GM12878 (cell line): ENCODE results near the gene ERC1. TPM values are rescaled to one million over a fixed set of nuclear protein-coding genes. Genes with fewer than 3 reads are reported as not detected.
A peak's percentile ranks its signal among the peaks of the same experiment; 100 is the strongest.

Experiments used
- ATAC-seq: fragments of 200-7000 bp; cut with Tn5 transposase; 3 replicates; pipeline ENCODE4 v1.9.1; 2020; ENCODE audit warnings: mild to moderate bottlenecking, moderate library complexity
- BruUV-seq: library from RNA; stranded (reverse); fragments of 400-500 nt; replicated peaks from 2 replicates; lab custom pipeline; 2021; lab: Mats Ljungman, UMichigan
- CTCF ChIA-PET: fragments of 300-600 bp; sonication (Branson Sonifier 250); formaldehyde crosslinking; extraction: SDS; loops from one replicate; lab custom pipeline; 2021; ENCODE audit warnings: inconsistent platforms; lab: Yijun Ruan, JAX
- POLR2A ChIA-PET: fragments of 350-600 bp; formaldehyde crosslinking; extraction: SDS; loops from one replicate; lab custom pipeline; 2021; ENCODE audit warnings: inconsistent platforms; lab: Charles Lee
- RAD21 ChIA-PET: fragments of 300-600 bp; sonication (Branson Sonifier 250); formaldehyde crosslinking; loops from one replicate; lab custom pipeline; 2023; ENCODE audit warnings: antibody characterized with exemption; ENCODE audit not compliant: unreplicated experiment; lab: Charles Lee
- SMC1A ChIA-PET: fragments of 300-600 bp; sonication (Branson Sonifier 250); formaldehyde crosslinking; loops from one replicate; lab custom pipeline; 2023; ENCODE audit not compliant: unreplicated experiment, uncharacterized antibody; lab: Charles Lee
- DNase-seq: peaks from one replicate; pipeline ENCODE4 v3.0.0-alpha.2; 2011; ENCODE audit warnings: low read depth, low spot score
- FAIRE-seq: peaks from 3 replicates; lab custom pipeline; 2011; peaks lifted over from hg19 to GRCh38; lab: Jason Lieb, UNC
- H2AFZ ChIP-seq: 2 replicates; pipeline ENCODE4 v1.6.0; 2011; ENCODE audit warnings: low read depth, low read length, control low read depth; ENCODE audit not compliant: control insufficient read depth
- H3K27ac ChIP-seq: 2 replicates; pipeline ENCODE4 v1.5.1; 2011; ENCODE audit warnings: control low read depth; ENCODE audit not compliant: control insufficient read depth, insufficient read depth
- H3K27me3 ChIP-seq, 2 experiments: replicated peaks in 1 of 2; 2 replicates each; pipeline versions ENCODE4 v1.6.0 to v1.6.1; 2011; ENCODE audit warnings: low read length in 1 of 2; ENCODE audit not compliant: control insufficient read depth in 2 of 2, insufficient read depth in 2 of 2
- H3K36me3 ChIP-seq, 2 experiments: 2 replicates each; pipeline ENCODE4 v1.5.1; 2011; ENCODE audit warnings: low read length in 1 of 2; ENCODE audit not compliant: control insufficient read depth in 2 of 2, insufficient read depth in 2 of 2
- H3K4me1 ChIP-seq: 2 replicates; pipeline ENCODE4 v1.6.1; 2011; ENCODE audit warnings: mild to moderate bottlenecking, low read length, moderate library complexity, mixed read lengths; ENCODE audit not compliant: control insufficient read depth, insufficient read depth
- H3K4me2 ChIP-seq: 2 replicates; pipeline ENCODE4 v1.6.0; 2011; ENCODE audit warnings: control low read depth; ENCODE audit not compliant: control insufficient read depth, insufficient read depth
- H3K4me3 ChIP-seq: fragments of 200-600 bp; sonication (generic); 2 replicates; pipeline ENCODE4 v1.5.1; 2016
- H3K79me2 ChIP-seq: 2 replicates; pipeline ENCODE4 v1.6.0; 2011; ENCODE audit warnings: low read length; ENCODE audit not compliant: control insufficient read depth, insufficient read depth
- H3K9ac ChIP-seq: 2 replicates; pipeline ENCODE4 v1.8.0; 2011; ENCODE audit warnings: low read length, control low read depth, mixed read lengths; ENCODE audit not compliant: control insufficient read depth, insufficient read depth
- H3K9me3 ChIP-seq: replicated peaks from 3 replicates; pipeline ENCODE4 v1.5.1; 2011; ENCODE audit warnings: mild to moderate bottlenecking, low read length; ENCODE audit not compliant: control insufficient read depth, insufficient read depth
- H4K20me1 ChIP-seq: 2 replicates; pipeline ENCODE4 v1.6.0; 2011; ENCODE audit not compliant: control insufficient read depth, insufficient read depth
- BHLHE40 ChIP-seq, 2 experiments: fragments of 450-650 bp in 1 of 2; IDR thresholded peaks; 2 replicates each; pipeline ENCODE4 v1.6.1; 2011 to 2017; ENCODE audit warnings: low read depth in 2 of 2, borderline replicate concordance in 1 of 2, improper control_type of control experiment in 1 of 2, low read length in 1 of 2, mild to moderate bottlenecking in 1 of 2
- CBX5 ChIP-seq: sonication (generic); IDR thresholded peaks from 2 replicates; pipeline ENCODE4 v1.6.1; 2016; ENCODE audit warnings: low read depth, moderate library complexity, mild to moderate bottlenecking, inconsistent platforms
- ESRRA ChIP-seq: IDR thresholded peaks from 2 replicates; pipeline ENCODE4 v1.6.1; 2012; ENCODE audit warnings: mild to moderate bottlenecking, low read length, improper control_type of control experiment
- NR2C2 ChIP-seq: IDR thresholded peaks from 2 replicates; pipeline ENCODE4 v1.6.1; 2011; ENCODE audit warnings: borderline replicate concordance, low read depth; ENCODE audit not compliant: control insufficient read depth, insufficient read length
- SUPT20H ChIP-seq: IDR thresholded peaks from 2 replicates; pipeline ENCODE4 v1.6.1; 2011; ENCODE audit warnings: low read depth, mild to moderate bottlenecking, low read length, moderate library complexity, borderline replicate concordance; ENCODE audit not compliant: control insufficient read depth
- TCF7 ChIP-seq: IDR thresholded peaks from 2 replicates; pipeline ENCODE4 v1.6.1; 2014; ENCODE audit warnings: antibody characterized with exemption, borderline replicate concordance
- ZSCAN29 ChIP-seq: fragments of 450-650 bp; IDR thresholded peaks from 2 replicates; pipeline ENCODE4 v1.6.1; 2017; ENCODE audit warnings: mild to moderate bottlenecking, moderate library complexity
- WGBS: methylation state at CpG from one replicate; pipeline ENCODE4 v1.1.6; 2016; ENCODE audit warnings: low lambda C conversion rate; ENCODE audit not compliant: insufficient replicate concordance, insufficient coverage; ENCODE audit errors: missing lambda C conversion rate; 5-methylcytosine and 5-hydroxymethylcytosine counted together
- in situ Hi-C: fragments of 300-500 bp; cut with MboI; formaldehyde crosslinking; loops from 9 replicates; pipeline ENCODE4 v1.14.3; 2018; ENCODE audit warnings: mixed read lengths
- intact Hi-C: fragments of 100-400 bp; cut with micrococcal nuclease; formaldehyde crosslinking; loops from one replicate; pipeline ENCODE4 v1.14.2; 2022; ENCODE audit not compliant: unreplicated experiment
- polyA plus RNA-seq, 11 experiments: library from polyadenylated mRNA; depleted of rRNA in 4 of 11; unstranded in 6 of 11; stranded (reverse) in 5 of 11; fragments of >200 nt; fragmentation: Nextera tagmentation in 4 of 11; fragmentation: Illumina TruSeq in 1 of 11; extraction: Ambion mirVana in 4 of 11; extraction: Trizol in 1 of 11; gene quantifications; 1 replicate in 1 of 11; 2 replicates in 10 of 11; pipeline versions ENCODE4 v1.2.1 to v1.2.3, GENCODE V29; 2011 to 2016; ENCODE audit warnings: inconsistent platforms in 2 of 11, missing spikeins in 2 of 11, low read depth in 1 of 11
- total RNA-seq, 4 experiments: library from RNA; depleted of rRNA in 3 of 4; stranded (reverse); fragments of >200 nt in 3 of 4; fragmentation: Illumina TruSeq in 1 of 4; extraction: Trizol in 1 of 4; gene quantifications; 2 replicates each; pipeline versions ENCODE4 v1.2.1 to v1.2.3, GENCODE V29; 2013 to 2021
- TF ChIP-seq, protein P1 (sequence below): IDR thresholded peaks from 2 replicates; pipeline ENCODE4 v1.6.1; 2011; ENCODE audit warnings: low read depth, low read length, improper control_type of control experiment, borderline replicate concordance
- TF ChIP-seq, protein P2 (sequence below): fragments of 450-650 bp; IDR thresholded peaks from 2 replicates; pipeline ENCODE4 v1.6.1; 2017; ENCODE audit warnings: mild to moderate bottlenecking, moderate library complexity
- TF ChIP-seq, protein P3 (sequence below): IDR thresholded peaks from 2 replicates; pipeline ENCODE4 v1.6.1; 2011; ENCODE audit warnings: borderline replicate concordance, low read depth, mild to moderate bottlenecking, moderate library complexity, mixed read lengths, low read length; ENCODE audit not compliant: insufficient read depth; ENCODE audit errors: extremely low read length
- TF ChIP-seq, protein P4 (sequence below): IDR thresholded peaks from 2 replicates; pipeline ENCODE4 v1.6.1; 2011; ENCODE audit warnings: borderline replicate concordance, low read depth, mild to moderate bottlenecking, moderate library complexity, low read length; ENCODE audit not compliant: insufficient read depth, poor library complexity, severe bottlenecking
- TF ChIP-seq, protein P5 (sequence below): fragments of 450-650 bp; IDR thresholded peaks from 2 replicates; pipeline ENCODE4 v1.6.1; 2017; ENCODE audit warnings: mild to moderate bottlenecking, low read depth, inconsistent platforms; ENCODE audit not compliant: poor library complexity, severe bottlenecking

The ERC1 gene
- total and polyA plus RNA-seq, 10 of the 15 experiments (the other 5 are each of a cell fraction or from before 2014, with no cell fraction given), result 0.75 to 8.0 (median 5.0) TPM

DNA sequence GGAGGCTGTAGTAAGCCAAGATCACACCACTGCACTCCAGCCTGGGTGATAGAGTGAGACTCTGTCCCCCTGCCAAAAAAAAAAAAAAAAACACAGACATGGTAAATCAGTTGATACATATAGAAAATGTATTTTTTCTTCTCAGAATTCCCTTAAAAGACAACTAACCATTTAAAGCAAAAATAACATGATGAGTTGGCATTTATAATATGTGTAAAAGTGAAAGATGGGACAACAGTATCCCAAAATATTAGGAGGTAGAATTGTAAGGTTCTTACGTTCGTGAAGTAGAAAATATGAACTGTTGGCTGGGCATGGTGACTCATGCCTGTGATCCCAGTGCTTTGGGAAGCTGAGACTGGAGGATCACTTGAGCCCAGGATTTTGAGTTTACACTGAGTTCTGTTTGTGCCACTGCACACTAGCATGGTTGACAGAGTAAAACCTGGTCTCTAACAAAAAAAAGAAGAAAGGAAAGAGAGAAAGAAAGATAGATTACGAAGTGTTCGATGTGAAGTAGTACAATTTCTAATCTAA, 306.7 kb downstream of the ERC1 start:
- ATAC-seq, result no peak
- no peaks in the 10 kb centered on the region for H3K27me3 ChIP-seq
- no peaks in the 10 kb centered on the region for H3K79me2 ChIP-seq
- no peak overlapping the region for H3K4me3 ChIP-seq
- no peaks in the 10 kb centered on the region for H3K9me3 ChIP-seq
- no peak overlapping the region for H3K27ac ChIP-seq
- intact Hi-C loops, result no loop called here
- H3K4me1 ChIP-seq, result no peaks in the 10 kb centered on the region
- no TSS peak for BruUV-seq
- RAD21 ChIA-PET, result no interaction called here
- in situ Hi-C loops, result no loop called here
- CTCF ChIA-PET, result interaction anchor here (1.6 kb wide), 1 partner anchor 180 kb away, joined by 6 read pairs; no protein-coding TSS in a partner anchor
- 68% methylated on average over 4 of the region's 4 CpGs for WGBS
- no peak for DNase-seq
- H3K4me2 ChIP-seq, result no peak overlapping the region
- H3K36me3 ChIP-seq, result no peaks in the 10 kb centered on the region
- H4K20me1 ChIP-seq, result no peaks in the 10 kb centered on the region
- no peak overlapping the region for H2AFZ ChIP-seq
- POLR2A ChIA-PET, result interaction anchor here (1.3 kb wide), 1 partner anchor 10 kb away, joined by 3 read pairs; no protein-coding TSS in a partner anchor
- no peak overlapping the region for H3K9ac ChIP-seq
- TF ChIP-seq, protein P1, sequence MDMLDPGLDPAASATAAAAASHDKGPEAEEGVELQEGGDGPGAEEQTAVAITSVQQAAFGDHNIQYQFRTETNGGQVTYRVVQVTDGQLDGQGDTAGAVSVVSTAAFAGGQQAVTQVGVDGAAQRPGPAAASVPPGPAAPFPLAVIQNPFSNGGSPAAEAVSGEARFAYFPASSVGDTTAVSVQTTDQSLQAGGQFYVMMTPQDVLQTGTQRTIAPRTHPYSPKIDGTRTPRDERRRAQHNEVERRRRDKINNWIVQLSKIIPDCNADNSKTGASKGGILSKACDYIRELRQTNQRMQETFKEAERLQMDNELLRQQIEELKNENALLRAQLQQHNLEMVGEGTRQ, result no peak
- TF ChIP-seq, protein P2, sequence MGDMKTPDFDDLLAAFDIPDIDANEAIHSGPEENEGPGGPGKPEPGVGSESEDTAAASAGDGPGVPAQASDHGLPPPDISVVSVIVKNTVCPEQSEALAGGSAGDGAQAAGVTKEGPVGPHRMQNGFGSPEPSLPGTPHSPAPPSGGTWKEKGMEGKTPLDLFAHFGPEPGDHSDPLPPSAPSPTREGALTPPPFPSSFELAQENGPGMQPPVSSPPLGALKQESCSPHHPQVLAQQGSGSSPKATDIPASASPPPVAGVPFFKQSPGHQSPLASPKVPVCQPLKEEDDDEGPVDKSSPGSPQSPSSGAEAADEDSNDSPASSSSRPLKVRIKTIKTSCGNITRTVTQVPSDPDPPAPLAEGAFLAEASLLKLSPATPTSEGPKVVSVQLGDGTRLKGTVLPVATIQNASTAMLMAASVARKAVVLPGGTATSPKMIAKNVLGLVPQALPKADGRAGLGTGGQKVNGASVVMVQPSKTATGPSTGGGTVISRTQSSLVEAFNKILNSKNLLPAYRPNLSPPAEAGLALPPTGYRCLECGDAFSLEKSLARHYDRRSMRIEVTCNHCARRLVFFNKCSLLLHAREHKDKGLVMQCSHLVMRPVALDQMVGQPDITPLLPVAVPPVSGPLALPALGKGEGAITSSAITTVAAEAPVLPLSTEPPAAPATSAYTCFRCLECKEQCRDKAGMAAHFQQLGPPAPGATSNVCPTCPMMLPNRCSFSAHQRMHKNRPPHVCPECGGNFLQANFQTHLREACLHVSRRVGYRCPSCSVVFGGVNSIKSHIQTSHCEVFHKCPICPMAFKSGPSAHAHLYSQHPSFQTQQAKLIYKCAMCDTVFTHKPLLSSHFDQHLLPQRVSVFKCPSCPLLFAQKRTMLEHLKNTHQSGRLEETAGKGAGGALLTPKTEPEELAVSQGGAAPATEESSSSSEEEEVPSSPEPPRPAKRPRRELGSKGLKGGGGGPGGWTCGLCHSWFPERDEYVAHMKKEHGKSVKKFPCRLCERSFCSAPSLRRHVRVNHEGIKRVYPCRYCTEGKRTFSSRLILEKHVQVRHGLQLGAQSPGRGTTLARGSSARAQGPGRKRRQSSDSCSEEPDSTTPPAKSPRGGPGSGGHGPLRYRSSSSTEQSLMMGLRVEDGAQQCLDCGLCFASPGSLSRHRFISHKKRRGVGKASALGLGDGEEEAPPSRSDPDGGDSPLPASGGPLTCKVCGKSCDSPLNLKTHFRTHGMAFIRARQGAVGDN, result no peak
- no peak for TF ChIP-seq SUPT20H
- TF ChIP-seq, protein P3, sequence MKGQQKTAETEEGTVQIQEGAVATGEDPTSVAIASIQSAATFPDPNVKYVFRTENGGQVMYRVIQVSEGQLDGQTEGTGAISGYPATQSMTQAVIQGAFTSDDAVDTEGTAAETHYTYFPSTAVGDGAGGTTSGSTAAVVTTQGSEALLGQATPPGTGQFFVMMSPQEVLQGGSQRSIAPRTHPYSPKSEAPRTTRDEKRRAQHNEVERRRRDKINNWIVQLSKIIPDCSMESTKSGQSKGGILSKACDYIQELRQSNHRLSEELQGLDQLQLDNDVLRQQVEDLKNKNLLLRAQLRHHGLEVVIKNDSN, result no peak
- TF ChIP-seq, protein P4, sequence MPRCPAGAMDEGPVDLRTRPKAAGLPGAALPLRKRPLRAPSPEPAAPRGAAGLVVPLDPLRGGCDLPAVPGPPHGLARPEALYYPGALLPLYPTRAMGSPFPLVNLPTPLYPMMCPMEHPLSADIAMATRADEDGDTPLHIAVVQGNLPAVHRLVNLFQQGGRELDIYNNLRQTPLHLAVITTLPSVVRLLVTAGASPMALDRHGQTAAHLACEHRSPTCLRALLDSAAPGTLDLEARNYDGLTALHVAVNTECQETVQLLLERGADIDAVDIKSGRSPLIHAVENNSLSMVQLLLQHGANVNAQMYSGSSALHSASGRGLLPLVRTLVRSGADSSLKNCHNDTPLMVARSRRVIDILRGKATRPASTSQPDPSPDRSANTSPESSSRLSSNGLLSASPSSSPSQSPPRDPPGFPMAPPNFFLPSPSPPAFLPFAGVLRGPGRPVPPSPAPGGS, result no peak
- TF ChIP-seq NR2C2, result no peak
- TF ChIP-seq, protein P5, sequence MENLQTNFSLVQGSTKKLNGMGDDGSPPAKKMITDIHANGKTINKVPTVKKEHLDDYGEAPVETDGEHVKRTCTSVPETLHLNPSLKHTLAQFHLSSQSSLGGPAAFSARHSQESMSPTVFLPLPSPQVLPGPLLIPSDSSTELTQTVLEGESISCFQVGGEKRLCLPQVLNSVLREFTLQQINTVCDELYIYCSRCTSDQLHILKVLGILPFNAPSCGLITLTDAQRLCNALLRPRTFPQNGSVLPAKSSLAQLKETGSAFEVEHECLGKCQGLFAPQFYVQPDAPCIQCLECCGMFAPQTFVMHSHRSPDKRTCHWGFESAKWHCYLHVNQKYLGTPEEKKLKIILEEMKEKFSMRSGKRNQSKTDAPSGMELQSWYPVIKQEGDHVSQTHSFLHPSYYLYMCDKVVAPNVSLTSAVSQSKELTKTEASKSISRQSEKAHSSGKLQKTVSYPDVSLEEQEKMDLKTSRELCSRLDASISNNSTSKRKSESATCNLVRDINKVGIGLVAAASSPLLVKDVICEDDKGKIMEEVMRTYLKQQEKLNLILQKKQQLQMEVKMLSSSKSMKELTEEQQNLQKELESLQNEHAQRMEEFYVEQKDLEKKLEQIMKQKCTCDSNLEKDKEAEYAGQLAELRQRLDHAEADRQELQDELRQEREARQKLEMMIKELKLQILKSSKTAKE, result no peak
- no peak for TF ChIP-seq BHLHE40 (IDR thresholded peaks at IDR 0.05; ENCODE audit: borderline replicate concordance in 1 of 2, low read depth in 2 of 2, low read length in 1 of 2)
- no peak for TF ChIP-seq ZSCAN29
- TF ChIP-seq TCF7, result no peak
- TF ChIP-seq ESRRA, result no peak
- no peak for TF ChIP-seq CBX5
- TF ChIP-seq, all 136 proteins: peak for 0
- peak; percentile 27 for FAIRE-seq
- SMC1A ChIA-PET, result interaction anchor here (0.6 to 1.1 kb wide), 2 partner anchors 20 to 98 kb away, joined by 3 to 4 read pairs; no protein-coding TSS in a partner anchor
